Astrocyte (in vitro differentiated cells and primary cell): ENCODE measurements around the gene NPTN.

ENCODE experiments used
- CTCF ChIP-seq: IDR thresholded peaks from 2 replicates; pipeline ENCODE4 v1.5.1; 2011; ENCODE audit warnings: low read depth, mild to moderate bottlenecking, inconsistent platforms, low read length, moderate library complexity; ENCODE audit not compliant: insufficient read depth
- EZH2 ChIP-seq: IDR thresholded peaks from 2 replicates; pipeline ENCODE4 v1.6.1; 2012; ENCODE audit warnings: mild to moderate bottlenecking, low read length, inconsistent platforms; ENCODE audit not compliant: insufficient read depth

GRCh38 chr15:73679964-73680363, 46.8 kb upstream of the NPTN start:
- no peak for TF ChIP-seq CTCF
- no peak for TF ChIP-seq EZH2
